Choroid plexus epithelial cell (primary cell): Measurements from ENCODE around the gene BMP5.

Source experiments
- DNase-seq: peaks from one replicate; pipeline ENCODE4 v3.0.0-alpha.2; 2010; ENCODE audit warnings: low read depth
- H3K4me3 ChIP-seq: 2 replicates; pipeline ENCODE4 v1.5.1; 2011; ENCODE audit warnings: low read depth, mild to moderate bottlenecking, control low read depth, low read length, moderate library complexity
- CTCF ChIP-seq: conservative IDR thresholded peaks from 2 replicates; pipeline ENCODE4 v1.5.1; 2011; ENCODE audit warnings: low read depth, mild to moderate bottlenecking, control low read depth, inconsistent platforms, low read length, moderate library complexity

The BMP5 gene

DNA sequence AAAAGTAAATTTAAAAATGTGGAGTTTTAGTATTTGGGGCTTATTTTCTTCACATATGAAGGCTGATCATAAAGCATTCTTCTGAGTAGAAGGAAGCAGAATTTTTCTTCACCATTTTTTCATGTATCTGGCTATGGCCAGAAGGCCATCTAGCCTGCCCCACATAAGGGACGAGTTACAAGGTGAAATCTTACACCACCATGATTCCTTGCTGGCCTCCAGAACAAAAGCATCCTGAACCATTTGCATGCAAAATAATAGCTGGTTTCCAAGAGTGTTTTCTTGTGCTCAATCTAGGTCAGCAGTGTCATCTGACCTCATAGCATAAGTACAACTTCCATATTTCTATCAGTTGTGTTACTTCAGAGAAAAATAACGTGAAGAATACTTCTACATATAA is 93.1 kb downstream of the BMP5 start:
- no peak for DNase-seq
- H3K4me3 ChIP-seq: no peak overlapping the region
- TF ChIP-seq CTCF: no peak

DNA sequence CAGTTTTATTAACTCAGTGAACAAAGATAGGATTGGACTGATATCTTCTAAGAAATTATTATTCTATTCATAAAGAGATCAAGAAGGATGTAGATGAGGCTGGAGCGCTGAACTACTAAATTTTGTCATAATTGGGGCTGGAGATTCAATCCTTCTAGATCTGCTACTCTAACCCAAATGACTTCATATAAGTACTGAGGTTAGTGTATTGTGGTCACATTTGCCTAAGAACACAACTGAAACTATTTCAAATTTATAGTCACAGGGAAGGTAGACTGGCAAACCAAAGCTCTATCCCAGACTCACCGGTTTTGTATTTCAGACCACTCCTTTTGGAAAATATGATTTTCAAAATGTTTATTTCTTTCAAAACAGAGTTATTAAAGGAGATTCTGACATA is 96.7 kb downstream of the BMP5 start:
- TF ChIP-seq CTCF: no peak
- no peak for DNase-seq
- H3K4me3 ChIP-seq: no peak overlapping the region

DNA sequence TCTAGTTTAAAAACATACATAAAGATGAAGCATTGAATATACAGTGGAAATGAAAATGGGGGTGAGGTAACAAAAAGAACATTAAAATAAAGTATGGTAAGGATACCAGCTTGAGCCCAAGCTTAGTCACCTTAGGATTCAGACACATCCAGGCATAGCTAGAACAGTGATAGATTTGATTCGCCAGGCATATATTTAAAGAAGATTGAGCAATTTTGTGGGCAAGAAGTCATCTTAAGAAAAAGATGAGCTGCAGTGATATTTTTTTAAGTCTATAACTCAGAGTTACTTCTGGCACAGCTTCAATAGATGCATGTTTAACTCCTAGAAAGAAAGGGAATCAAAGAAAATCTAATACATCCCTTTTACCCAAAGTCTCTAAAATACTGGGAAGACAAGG is 97.9 kb downstream of the BMP5 start:
- peak; percentile 42 for DNase-seq

DNA sequence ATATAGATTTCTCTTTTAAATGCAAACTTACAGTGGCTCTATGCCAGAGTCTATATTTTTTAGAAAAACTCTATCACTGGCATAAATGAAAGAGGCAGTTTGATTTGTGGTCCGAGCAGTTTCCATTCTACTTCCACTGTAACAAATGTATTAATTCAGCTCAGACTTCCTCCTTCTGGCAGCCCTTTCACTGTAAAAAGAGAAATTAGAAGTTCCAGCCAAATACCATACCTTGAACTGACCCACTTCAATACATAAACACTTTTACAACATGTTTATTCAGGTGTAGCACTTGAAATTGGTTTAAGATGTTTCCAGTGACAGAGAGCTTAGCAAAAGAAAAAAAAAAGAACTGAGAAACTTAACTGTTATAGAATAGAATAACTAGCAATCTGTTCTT is 99.3 kb downstream of the BMP5 start:
- no peak for DNase-seq

More for the DNA sequence above, 97.9 kb downstream of the BMP5 start:
- H3K4me3 ChIP-seq: no peak overlapping the region
- TF ChIP-seq CTCF: no peak

DNA sequence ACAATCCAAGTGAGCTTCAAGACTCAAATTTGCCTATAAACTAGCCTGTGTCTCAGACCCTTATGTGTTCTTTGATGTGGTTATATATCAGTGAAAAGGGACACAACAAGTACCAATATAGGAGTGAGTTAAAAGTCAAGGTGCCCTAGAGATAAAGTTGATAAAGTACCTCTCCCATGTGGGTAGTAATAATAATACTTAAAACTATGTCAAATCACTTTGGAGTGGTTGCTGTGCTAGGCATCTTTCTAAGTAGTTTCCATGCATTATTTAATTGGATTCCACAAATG is 100.4 kb downstream of the BMP5 start:
- TF ChIP-seq CTCF: no peak
- H3K4me3 ChIP-seq: no peak overlapping the region
- no peak for DNase-seq

More for the DNA sequence above, 99.3 kb downstream of the BMP5 start:
- H3K4me3 ChIP-seq: no peak overlapping the region
- TF ChIP-seq CTCF: no peak

DNA sequence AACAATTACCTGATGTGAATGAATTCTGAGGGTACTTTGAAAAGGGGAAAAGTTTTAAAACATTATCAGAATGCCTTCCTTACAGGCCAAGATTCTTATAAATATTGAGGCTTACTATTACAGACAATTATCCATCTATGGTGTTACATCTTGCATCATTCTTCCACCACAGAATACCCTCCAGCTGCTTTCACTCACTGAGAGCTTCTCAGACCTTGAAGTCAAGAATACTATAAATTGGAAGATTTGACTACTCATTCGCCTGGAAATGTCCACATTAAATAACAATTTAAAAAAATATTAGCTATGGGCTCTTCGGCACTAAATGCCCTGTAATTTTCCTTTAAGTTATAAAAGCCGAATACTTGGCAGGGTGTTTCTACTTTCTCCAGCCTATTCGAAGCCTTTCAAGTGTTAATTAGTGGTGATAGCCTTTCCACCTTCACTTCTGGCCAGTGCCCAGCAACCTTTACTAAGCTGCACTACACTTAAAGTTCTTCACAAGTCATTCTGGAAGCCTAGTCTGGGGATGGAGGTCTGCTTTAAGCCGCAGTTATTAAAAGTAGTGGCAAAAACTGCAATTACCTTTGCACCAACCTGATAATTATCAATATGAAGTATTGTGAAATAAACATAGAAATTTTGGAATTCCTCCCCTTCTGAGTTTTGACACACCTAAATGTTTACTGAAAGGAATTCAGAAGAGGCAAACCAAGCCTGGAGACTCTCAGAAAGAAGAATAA is 100.9 kb downstream of the BMP5 start:
- DNase-seq: no peak
- no peak overlapping the region for H3K4me3 ChIP-seq
- TF ChIP-seq CTCF: no peak

DNA sequence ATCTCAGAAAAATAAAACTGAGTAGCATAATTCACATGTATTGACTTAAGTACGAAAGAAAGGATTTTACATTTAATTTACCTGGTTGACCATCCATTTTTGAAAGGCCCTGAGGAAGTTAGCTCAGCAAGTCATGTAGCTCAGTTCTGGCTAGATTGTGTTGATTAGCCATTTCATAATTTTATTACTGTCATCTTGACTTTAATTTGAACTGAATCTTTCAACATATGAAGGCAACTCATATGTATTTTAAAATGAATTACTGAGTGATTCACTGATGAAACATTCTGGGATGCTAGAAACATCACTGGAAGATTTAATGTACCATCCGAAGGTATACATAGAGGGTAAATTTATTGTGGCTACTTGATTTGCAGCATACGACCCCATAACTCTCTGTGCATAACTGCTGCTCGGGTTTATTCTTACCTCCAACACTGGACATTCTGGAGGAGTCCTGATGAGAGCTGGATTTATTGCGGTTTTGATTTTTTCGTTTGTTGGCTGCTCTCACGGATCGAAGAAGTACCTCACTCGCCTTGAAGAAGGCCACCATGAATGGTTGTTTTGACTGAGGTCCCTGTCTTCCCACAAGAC is 101.7 kb downstream of the BMP5 start:
- no peak overlapping the region for H3K4me3 ChIP-seq
- no peak for DNase-seq
- no peak for TF ChIP-seq CTCF
